ENCODE measurements around the gene PDLIM3.

- TF ChIP-seq CTCF (IDR thresholded peaks at IDR 0.05 in 2 of 3, conservative IDR thresholded peaks at IDR 0.05 in 1 of 3; ENCODE audit: insufficient read depth in 2 of 3, low read depth in 1 of 3, low read length in 3 of 3) (no peak), RAD21 (CRISPR knock-in tag; conservative IDR thresholded peaks at IDR 0.05 in 1 of 2, IDR thresholded peaks at IDR 0.05 in 1 of 2) (no peak), POLR2AphosphoS5 (IDR thresholded peaks at IDR 0.05; ENCODE audit: control insufficient read depth, insufficient read depth, low read depth, low read length) (no peak), TEAD1 (CRISPR knock-in tag; IDR thresholded peaks at IDR 0.05) (no peak), GABPB1 (CRISPR knock-in tag; IDR thresholded peaks at IDR 0.05) (no peak), TARDBP (IDR thresholded peaks at IDR 0.05) (no peak), ZC3H11A (IDR thresholded peaks at IDR 0.05; ENCODE audit: low read depth, low read length) (no peak), BCL6 (CRISPR knock-in tag; IDR thresholded peaks at IDR 0.05) (no peak), SAP30 (IDR thresholded peaks at IDR 0.05; ENCODE audit: borderline replicate concordance, insufficient read depth, low read depth, low read length, poor library complexity, severe bottlenecking) (no peak), MXI1 (IDR thresholded peaks at IDR 0.05; ENCODE audit: low read depth, low read length) (no peak), ZBTB1 (CRISPR knock-in tag; IDR thresholded peaks at IDR 0.05; ENCODE audit: borderline replicate concordance, low read depth) (no peak)
Observed at GRCh38 chr4:185479507-185479971, 55.8 kb downstream of the PDLIM3 start.

All from K562 (cell line).